Spleen (tissue), 7 donors: ENCODE data around the gene EDN3.

Experiments used
- POLR2AphosphoS5 ChIP-seq, 3 donors: sonication (generic); formaldehyde crosslinking; IDR thresholded peaks; one replicate each; pipeline ENCODE4 v1.5.1; 2017; ENCODE audit warnings: antibody characterized with exemption in 3 of 3
- TF ChIP-seq, protein P1 (sequence below), 11 experiments: fragments of 200-600 bp in 7 of 11; fragments of 450-650 bp in 4 of 11; sonication (generic) in 4 of 11; IDR thresholded peaks in 8 of 11; conservative IDR thresholded peaks in 3 of 11; 1 replicate in 7 of 11; 2 replicates in 4 of 11; pipeline versions ENCODE4 v1.4.0 to v1.8.0; 2016 to 2021; ENCODE audit warnings: antibody characterized with exemption in 11 of 11, inconsistent platforms in 4 of 11, mild to moderate bottlenecking in 1 of 11
- donor health status: DM: no; HTN: no; CAD: no; lungs with moderate emphysema.
- donor health status: DM: no; HTN: no; CAD: no.
- donor health status: DM: no; HTN: no; CAD: no.

GRCh38 chr20:59318803-59319202 lies 18.4 kb downstream of the EDN3 start:
- TF ChIP-seq, protein P1, sequence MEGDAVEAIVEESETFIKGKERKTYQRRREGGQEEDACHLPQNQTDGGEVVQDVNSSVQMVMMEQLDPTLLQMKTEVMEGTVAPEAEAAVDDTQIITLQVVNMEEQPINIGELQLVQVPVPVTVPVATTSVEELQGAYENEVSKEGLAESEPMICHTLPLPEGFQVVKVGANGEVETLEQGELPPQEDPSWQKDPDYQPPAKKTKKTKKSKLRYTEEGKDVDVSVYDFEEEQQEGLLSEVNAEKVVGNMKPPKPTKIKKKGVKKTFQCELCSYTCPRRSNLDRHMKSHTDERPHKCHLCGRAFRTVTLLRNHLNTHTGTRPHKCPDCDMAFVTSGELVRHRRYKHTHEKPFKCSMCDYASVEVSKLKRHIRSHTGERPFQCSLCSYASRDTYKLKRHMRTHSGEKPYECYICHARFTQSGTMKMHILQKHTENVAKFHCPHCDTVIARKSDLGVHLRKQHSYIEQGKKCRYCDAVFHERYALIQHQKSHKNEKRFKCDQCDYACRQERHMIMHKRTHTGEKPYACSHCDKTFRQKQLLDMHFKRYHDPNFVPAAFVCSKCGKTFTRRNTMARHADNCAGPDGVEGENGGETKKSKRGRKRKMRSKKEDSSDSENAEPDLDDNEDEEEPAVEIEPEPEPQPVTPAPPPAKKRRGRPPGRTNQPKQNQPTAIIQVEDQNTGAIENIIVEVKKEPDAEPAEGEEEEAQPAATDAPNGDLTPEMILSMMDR (IDR thresholded peaks at IDR 0.05 in 8 of 11, conservative IDR thresholded peaks at IDR 0.05 in 3 of 11) = no peak
- no peak for TF ChIP-seq POLR2AphosphoS5 (IDR thresholded peaks at IDR 0.05)
